RWPE2 (cell line): ENCODE data around the gene SP4.

ENCODE experiments used
- ATAC-seq: fragments of 200-7000 bp; cut with Tn5 transposase; 3 replicates; pipeline ENCODE4 v1.9.1; 2021; ENCODE audit warnings: low read depth
- DNase-seq: peaks from one replicate; pipeline ENCODE4 v3.0.0-alpha.2; 2020; ENCODE audit warnings: low spot score
- H3K27ac ChIP-seq: fragments of 450-650 bp; 2 replicates; pipeline ENCODE4 v1.5.1; 2017; ENCODE audit warnings: mild to moderate bottlenecking; ENCODE audit not compliant: poor library complexity, severe bottlenecking
- H3K27me3 ChIP-seq: fragments of 250-450 bp; sonication (Bioruptor Pico); 2 replicates; pipeline ENCODE4 v1.5.1; 2021; ENCODE audit warnings: mild to moderate bottlenecking, moderate library complexity; ENCODE audit not compliant: insufficient read depth, poor library complexity, severe bottlenecking
- H3K36me3 ChIP-seq: fragments of 250-450 bp; sonication (Bioruptor Pico); 2 replicates; pipeline ENCODE4 v1.5.1; 2020; ENCODE audit warnings: low read depth, mild to moderate bottlenecking, moderate library complexity
- H3K4me1 ChIP-seq: fragments of 250-450 bp; sonication (Bioruptor Pico); 2 replicates; pipeline ENCODE4 v1.5.1; 2021; ENCODE audit warnings: mild to moderate bottlenecking, moderate library complexity; ENCODE audit not compliant: insufficient read depth, poor library complexity, severe bottlenecking
- H3K4me3 ChIP-seq: fragments of 250-450 bp; sonication (Bioruptor Pico); 2 replicates; pipeline ENCODE4 v1.5.1; 2021; ENCODE audit warnings: mild to moderate bottlenecking, moderate library complexity; ENCODE audit not compliant: severe bottlenecking
- H3K9me3 ChIP-seq: fragments of 250-450 bp; sonication (Bioruptor Pico); 2 replicates; pipeline ENCODE4 v1.5.1; 2021; ENCODE audit warnings: mild to moderate bottlenecking, moderate library complexity; ENCODE audit not compliant: severe bottlenecking
- TF ChIP-seq, protein P1 (sequence below): fragments of 450-650 bp; IDR thresholded peaks from one replicate; pipeline ENCODE4 v1.5.1; 2017; ENCODE audit warnings: mild to moderate bottlenecking, moderate library complexity; ENCODE audit not compliant: poor library complexity, severe bottlenecking

SP4 gene

DNA sequence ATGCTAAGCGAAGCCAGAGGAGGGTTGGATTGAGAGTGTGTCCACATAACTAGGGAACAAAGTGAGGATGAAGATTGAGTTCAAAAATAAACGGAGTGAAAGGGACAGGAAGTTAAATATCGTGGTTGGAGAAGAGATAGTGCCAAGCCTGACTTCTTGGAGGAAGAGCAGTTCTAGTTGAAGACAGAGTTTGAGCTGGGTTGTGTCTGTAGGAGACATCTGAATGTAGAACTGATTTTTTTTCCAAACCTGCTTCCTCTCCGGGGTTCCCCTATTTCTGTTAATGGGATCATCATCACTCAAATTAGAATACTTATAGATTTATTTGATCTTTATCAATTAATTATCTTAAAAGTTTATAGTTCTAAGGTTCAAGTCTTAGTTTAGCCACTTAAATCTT lies 35.6 kb downstream of the SP4 start:
- TF ChIP-seq, protein P1, sequence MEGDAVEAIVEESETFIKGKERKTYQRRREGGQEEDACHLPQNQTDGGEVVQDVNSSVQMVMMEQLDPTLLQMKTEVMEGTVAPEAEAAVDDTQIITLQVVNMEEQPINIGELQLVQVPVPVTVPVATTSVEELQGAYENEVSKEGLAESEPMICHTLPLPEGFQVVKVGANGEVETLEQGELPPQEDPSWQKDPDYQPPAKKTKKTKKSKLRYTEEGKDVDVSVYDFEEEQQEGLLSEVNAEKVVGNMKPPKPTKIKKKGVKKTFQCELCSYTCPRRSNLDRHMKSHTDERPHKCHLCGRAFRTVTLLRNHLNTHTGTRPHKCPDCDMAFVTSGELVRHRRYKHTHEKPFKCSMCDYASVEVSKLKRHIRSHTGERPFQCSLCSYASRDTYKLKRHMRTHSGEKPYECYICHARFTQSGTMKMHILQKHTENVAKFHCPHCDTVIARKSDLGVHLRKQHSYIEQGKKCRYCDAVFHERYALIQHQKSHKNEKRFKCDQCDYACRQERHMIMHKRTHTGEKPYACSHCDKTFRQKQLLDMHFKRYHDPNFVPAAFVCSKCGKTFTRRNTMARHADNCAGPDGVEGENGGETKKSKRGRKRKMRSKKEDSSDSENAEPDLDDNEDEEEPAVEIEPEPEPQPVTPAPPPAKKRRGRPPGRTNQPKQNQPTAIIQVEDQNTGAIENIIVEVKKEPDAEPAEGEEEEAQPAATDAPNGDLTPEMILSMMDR, result no peak
- Histone ChIP-seq H3K4me1 (no peaks in the 10 kb centered on the region), H3K27me3 (no peaks in the 10 kb centered on the region), H3K9me3 (no peaks in the 10 kb centered on the region), H3K36me3 (no peaks in the 10 kb centered on the region), H3K27ac (no peak overlapping the region), H3K4me3 (no peak overlapping the region)
- ATAC-seq (no peak), DNase-seq (no peak)

DNA sequence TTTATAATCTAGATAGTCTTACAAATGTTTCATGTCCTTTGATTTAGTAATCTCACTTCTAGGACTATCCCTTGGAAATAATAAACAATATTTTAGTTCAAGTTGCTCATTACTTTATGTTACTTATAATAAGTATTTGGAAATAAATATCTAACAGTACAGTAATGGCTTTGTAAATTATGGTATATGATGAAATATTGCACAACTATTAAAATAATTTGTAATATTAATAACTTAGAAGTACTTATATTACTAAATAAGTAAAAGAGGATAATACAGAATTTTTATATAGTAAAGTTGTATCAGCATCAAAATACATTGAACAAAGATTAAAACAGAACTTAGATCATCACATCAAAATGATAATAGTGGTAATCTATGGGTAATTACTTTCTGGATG lies 41.1 kb downstream of the SP4 start:
- H3K36me3 ChIP-seq, result 0 out of 2 replicates have a peak, but pooled peaks cover 3% of the 10 kb centered on the region

DNA sequence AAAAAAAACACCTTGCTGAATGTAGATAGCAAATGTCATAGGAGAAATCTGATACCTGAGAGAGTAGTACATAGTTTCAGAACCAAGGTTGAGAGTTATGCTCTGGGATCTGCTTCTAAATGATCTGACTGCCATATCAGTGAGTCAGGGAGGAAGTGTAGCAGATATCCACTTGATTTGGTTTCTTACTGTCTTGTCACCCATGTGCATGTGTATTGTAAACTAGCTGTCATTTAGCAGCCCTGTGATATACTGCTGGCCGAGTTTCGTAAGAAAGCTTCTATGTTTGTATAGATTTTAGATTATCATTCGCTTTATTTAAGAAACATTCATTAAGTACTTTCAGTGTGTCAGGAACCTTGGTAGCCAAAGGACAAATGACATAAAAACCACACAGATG lies 42.0 kb downstream of the SP4 start:
- no peak for DNase-seq
- Histone ChIP-seq H3K4me1 (no peaks in the 10 kb centered on the region), H3K4me3 (no peak overlapping the region), H3K27ac (no peak overlapping the region), H3K9me3 (no peaks in the 10 kb centered on the region), H3K27me3 (no peaks in the 10 kb centered on the region), H3K36me3 (0 out of 2 replicates have a peak, but pooled peaks cover 3% of the 10 kb centered on the region)
- ATAC-seq, result no peak
- TF ChIP-seq, protein P1, result no peak

More for the DNA sequence above, 41.1 kb downstream of the SP4 start:
- DNase-seq, result no peak
- no peaks in the 10 kb centered on the region for H3K9me3 ChIP-seq
- no peaks in the 10 kb centered on the region for H3K27me3 ChIP-seq
- no peak overlapping the region for H3K27ac ChIP-seq
- H3K4me3 ChIP-seq, result no peak overlapping the region
- TF ChIP-seq, protein P1, result no peak
- ATAC-seq, result no peak
- H3K4me1 ChIP-seq, result no peaks in the 10 kb centered on the region

DNA sequence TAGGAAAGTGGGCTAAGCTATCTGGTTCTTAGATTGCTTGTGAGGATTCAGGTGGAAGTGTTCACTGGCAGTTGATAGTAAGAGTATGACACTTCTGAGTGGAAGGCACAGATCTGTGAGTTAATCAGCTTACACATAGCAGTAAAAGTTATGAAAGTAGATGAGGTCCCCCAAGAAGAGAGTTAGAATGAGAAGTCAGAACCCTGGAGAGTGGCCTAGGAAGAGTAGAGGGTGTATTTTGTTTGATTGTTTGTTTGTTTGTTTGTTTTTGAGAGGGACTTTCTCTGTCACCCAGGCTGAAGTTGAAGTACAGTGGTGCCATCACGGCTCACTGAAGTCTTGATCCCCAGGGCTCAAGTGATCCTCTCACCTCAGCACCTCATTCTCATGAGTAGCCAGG lies 44.1 kb downstream of the SP4 start:
- Histone ChIP-seq H3K27me3 (no peaks in the 10 kb centered on the region), H3K4me1 (no peaks in the 10 kb centered on the region), H3K9me3 (no peaks in the 10 kb centered on the region), H3K36me3 (0 out of 2 replicates have a peak, but pooled peaks cover 3% of the 10 kb centered on the region), H3K4me3 (no peak overlapping the region), H3K27ac (no peak overlapping the region)
- ATAC-seq (no peak), DNase-seq (no peak)
- TF ChIP-seq, protein P1, result no peak

DNA sequence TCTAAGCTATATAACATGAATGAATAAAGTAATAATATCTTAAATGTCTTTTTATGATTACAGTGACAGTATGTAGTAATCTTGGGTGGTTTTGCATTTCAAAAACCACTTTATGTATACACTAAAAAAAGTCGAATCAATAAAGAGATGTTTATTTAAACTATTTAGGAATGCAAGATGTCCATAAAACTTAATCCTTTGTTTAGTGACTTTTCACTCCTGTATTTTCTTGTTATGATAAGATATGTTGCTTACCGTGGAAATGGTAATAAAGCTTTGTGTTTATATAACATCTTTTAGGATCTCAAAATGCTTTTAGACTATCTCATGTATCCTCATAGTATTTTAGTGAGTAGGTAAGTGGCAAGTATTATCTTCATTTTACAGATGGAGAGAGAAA lies 48.5 kb downstream of the SP4 start:
- DNase-seq (no peak), ATAC-seq (no peak)
- H3K36me3 ChIP-seq, result no peaks in the 10 kb centered on the region; the same call in 1 of the 2 replicates
- no peaks in the 10 kb centered on the region for H3K27me3 ChIP-seq
- no peaks in the 10 kb centered on the region for H3K9me3 ChIP-seq
- H3K27ac ChIP-seq, result no peak overlapping the region
- no peak overlapping the region for H3K4me3 ChIP-seq
- H3K4me1 ChIP-seq, result no peaks in the 10 kb centered on the region
- TF ChIP-seq, protein P1, result no peak
